Mesodermal cell (in vitro differentiated cells): ENCODE data around the gene SMYD2.

Experiments
- H3K27ac ChIP-seq: 2 replicates; pipeline ENCODE4 v1.7.0; 2013; ENCODE audit warnings: mild to moderate bottlenecking, low read depth, low read length, moderate library complexity; ENCODE audit not compliant: severe bottlenecking
- H3K36me3 ChIP-seq: 2 replicates; pipeline ENCODE4 v1.7.1; 2013; ENCODE audit warnings: mild to moderate bottlenecking, low read length, moderate library complexity; ENCODE audit not compliant: control insufficient read depth, insufficient read depth
- H3K4me1 ChIP-seq: one replicate; pipeline ENCODE4 v1.7.1; 2013; ENCODE audit warnings: mild to moderate bottlenecking, low read length; ENCODE audit not compliant: insufficient read depth, control insufficient read depth, poor library complexity, severe bottlenecking
- H3K4me3 ChIP-seq: 2 replicates; pipeline ENCODE4 v1.7.0; 2013; ENCODE audit warnings: low read length, control low read depth, mild to moderate bottlenecking; ENCODE audit not compliant: insufficient read depth, poor library complexity, severe bottlenecking; ENCODE audit errors: extremely low read depth
- H3K9me3 ChIP-seq: 2 replicates; pipeline ENCODE4 v1.7.1; 2013; ENCODE audit warnings: mild to moderate bottlenecking, low read length, moderate library complexity; ENCODE audit not compliant: control insufficient read depth
- WGBS, 2 experiments: methylation state at CpG; one replicate each; pipeline ENCODE4 v1.1.5; 2013; ENCODE audit warnings: missing lambda C conversion rate in 2 of 2; ENCODE audit not compliant: insufficient coverage in 2 of 2; 5-methylcytosine and 5-hydroxymethylcytosine counted together

Gene SMYD2

GRCh38 chr1:214363386-214363785 is 82.4 kb downstream of the SMYD2 start:
- Histone ChIP-seq H3K4me1 (peaks cover 9% of the 10 kb centered on the region), H3K9me3 (no peaks in the 10 kb centered on the region), H3K27ac (no peak overlapping the region), H3K36me3 (peaks cover 80% of the 10 kb centered on the region), H3K4me3 (no peak overlapping the region)
- 77 to 80% methylated on average over 2 to 3 of the region's 4 CpGs for WGBS, 2 experiments

- 91 to 96% methylated on average over 6 to 7 of the region's 12 CpGs for WGBS, 2 experiments
- Histone ChIP-seq H3K4me1 (peaks cover 9% of the 10 kb centered on the region), H3K9me3 (no peaks in the 10 kb centered on the region), H3K36me3 (peaks cover 81% of the 10 kb centered on the region), H3K4me3 (no peak overlapping the region), H3K27ac (no peak overlapping the region)
Observed at GRCh38 chr1:214364386-214364785, 83.4 kb downstream of the SMYD2 start.

- Histone ChIP-seq H3K27ac (no peak overlapping the region), H3K4me3 (no peak overlapping the region), H3K4me1 (peaks cover 9% of the 10 kb centered on the region), H3K36me3 (peaks cover 81% of the 10 kb centered on the region), H3K9me3 (no peaks in the 10 kb centered on the region)
- no CpG with 5 or more reads among the region's 4 CpGs for WGBS, 2 experiments
Observed at GRCh38 chr1:214364786-214365295, 83.9 kb downstream of the SMYD2 start.

- 75 to 100% methylated on average over 1 of the region's 5 CpGs for WGBS, 2 experiments
- H3K9me3 ChIP-seq, result no peaks in the 10 kb centered on the region
- no peaks in the 10 kb centered on the region for H3K4me1 ChIP-seq
- peaks cover 80% of the 10 kb centered on the region for H3K36me3 ChIP-seq
- H3K27ac ChIP-seq, result no peak overlapping the region
- no peak overlapping the region for H3K4me3 ChIP-seq
Observed at GRCh38 chr1:214367841-214368240, 86.9 kb downstream of the SMYD2 start.

GRCh38 chr1:214369364-214369763 is 88.4 kb downstream of the SMYD2 start:
- Histone ChIP-seq H3K9me3 (no peaks in the 10 kb centered on the region), H3K36me3 (peaks cover 80% of the 10 kb centered on the region), H3K4me3 (no peak overlapping the region), H3K27ac (no peak overlapping the region), H3K4me1 (no peaks in the 10 kb centered on the region)
- 97 to 100% methylated on average over 6 to 7 of the region's 8 CpGs for WGBS, 2 experiments

- Histone ChIP-seq H3K27ac (no peak overlapping the region), H3K36me3 (peaks cover 81% of the 10 kb centered on the region), H3K4me1 (no peaks in the 10 kb centered on the region), H3K4me3 (no peak overlapping the region), H3K9me3 (no peaks in the 10 kb centered on the region)
- WGBS, 2 experiments, result 94 to 100% methylated on average over 1 to 2 of the region's 3 CpGs
Observed at GRCh38 chr1:214370615-214371014, 89.7 kb downstream of the SMYD2 start.

GRCh38 chr1:214372092-214372491 is 91.1 kb downstream of the SMYD2 start:
- Histone ChIP-seq H3K4me3 (no peak overlapping the region), H3K9me3 (no peaks in the 10 kb centered on the region), H3K36me3 (peaks cover 92% of the 10 kb centered on the region), H3K27ac (peak overlapping the region; percentile 46), H3K4me1 (no peaks in the 10 kb centered on the region)
- WGBS, 2 experiments, result 64 to 91% methylated on average over 3 of the region's 5 CpGs

GRCh38 chr1:214377485-214377884 is 96.5 kb downstream of the SMYD2 start:
- H3K27ac ChIP-seq, result no peak overlapping the region
- peaks cover 16% of the 10 kb centered on the region for H3K4me1 ChIP-seq
- H3K4me3 ChIP-seq, result no peak overlapping the region
- H3K9me3 ChIP-seq, result no peaks in the 10 kb centered on the region
- H3K36me3 ChIP-seq, result peaks cover 79% of the 10 kb centered on the region
- 100% methylated on average over 1 of the region's 2 CpGs; no CpG with 5 or more reads in 1 of the 2 experiments for WGBS, 2 experiments

GRCh38 chr1:214377886-214378285 is 96.9 kb downstream of the SMYD2 start:
- peak overlapping the region; percentile 77 for H3K27ac ChIP-seq
- WGBS, 2 experiments, result 96 to 100% methylated on average over 4 to 7 of the region's 9 CpGs
- no peaks in the 10 kb centered on the region for H3K9me3 ChIP-seq
- H3K4me1 ChIP-seq, result peaks cover 16% of the 10 kb centered on the region
- no peak overlapping the region for H3K4me3 ChIP-seq
- H3K36me3 ChIP-seq, result peaks cover 80% of the 10 kb centered on the region

GRCh38 chr1:214378492-214378891 is 97.5 kb downstream of the SMYD2 start:
- H3K36me3 ChIP-seq, result peaks cover 80% of the 10 kb centered on the region
- peaks cover 16% of the 10 kb centered on the region for H3K4me1 ChIP-seq
- H3K27ac ChIP-seq, result peak overlapping the region; percentile 77
- H3K9me3 ChIP-seq, result no peaks in the 10 kb centered on the region
- no peak overlapping the region for H3K4me3 ChIP-seq
- WGBS, 2 experiments, result 90 to 100% methylated on average over 1 to 4 of the region's 8 CpGs

- Histone ChIP-seq H3K27ac (no peak overlapping the region), H3K36me3 (peaks cover 80% of the 10 kb centered on the region), H3K4me3 (no peak overlapping the region), H3K9me3 (no peaks in the 10 kb centered on the region), H3K4me1 (peaks cover 16% of the 10 kb centered on the region)
- WGBS, 2 experiments, result 91% methylated on average over 2 to 4 of the region's 6 CpGs
Observed at GRCh38 chr1:214379236-214379970, 98.4 kb downstream of the SMYD2 start.
